GDM1 (cell line): Measurements from ENCODE around the gene CD33.
A peak's percentile ranks its signal among the peaks of the same experiment; 100 is the strongest.

Source experiments
- DNase-seq: peaks from one replicate; lab custom pipeline; 2025; lab: John Stamatoyannopoulos, UW

CD33 gene

DNA sequence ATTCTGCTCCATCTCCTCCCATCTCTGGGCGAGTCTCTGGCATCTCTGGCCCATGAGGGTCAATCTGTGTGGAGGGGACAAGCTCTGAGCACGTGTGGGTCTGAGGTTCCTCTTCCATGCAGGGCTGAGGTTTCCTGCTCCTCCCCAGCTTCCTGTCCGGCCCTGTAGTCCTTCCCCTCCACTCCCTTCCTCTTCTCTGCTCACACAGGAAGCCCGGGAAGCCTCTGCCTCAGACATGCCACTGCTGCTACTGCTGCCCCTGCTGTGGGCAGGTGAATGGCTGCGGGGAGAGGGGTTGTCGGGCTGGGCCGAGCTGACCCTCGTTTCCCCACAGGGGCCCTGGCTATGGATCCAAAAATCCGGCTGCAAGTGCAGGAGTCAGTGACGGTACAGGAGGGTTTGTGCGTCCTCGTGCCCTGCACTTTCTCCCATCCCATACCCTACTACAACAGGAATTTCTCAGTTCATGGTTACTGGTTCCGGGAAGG lies 14.0 kb upstream of the CD33 start:
- peak; percentile 68 for DNase-seq

DNA sequence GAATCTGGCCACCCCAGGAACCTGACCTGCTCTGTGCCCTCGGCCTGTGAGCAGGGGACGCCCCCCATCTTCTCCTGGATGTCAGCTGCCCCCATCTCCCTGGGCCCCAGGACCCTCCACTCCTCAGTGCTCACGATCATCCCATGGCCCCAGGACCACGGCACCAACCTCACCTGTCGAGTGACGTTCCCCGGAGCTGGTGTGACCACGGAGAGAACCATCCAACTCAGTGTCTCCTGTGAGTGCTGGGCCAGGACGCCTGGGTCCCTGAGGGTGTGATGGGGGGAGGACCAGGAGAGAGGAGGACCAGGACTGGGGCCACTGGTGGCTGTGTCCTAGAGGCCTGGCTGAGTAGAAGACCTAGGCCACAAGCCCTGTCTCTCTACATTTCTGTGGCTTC lies 13.0 kb upstream of the CD33 start:
- DNase-seq = no peak

DNA sequence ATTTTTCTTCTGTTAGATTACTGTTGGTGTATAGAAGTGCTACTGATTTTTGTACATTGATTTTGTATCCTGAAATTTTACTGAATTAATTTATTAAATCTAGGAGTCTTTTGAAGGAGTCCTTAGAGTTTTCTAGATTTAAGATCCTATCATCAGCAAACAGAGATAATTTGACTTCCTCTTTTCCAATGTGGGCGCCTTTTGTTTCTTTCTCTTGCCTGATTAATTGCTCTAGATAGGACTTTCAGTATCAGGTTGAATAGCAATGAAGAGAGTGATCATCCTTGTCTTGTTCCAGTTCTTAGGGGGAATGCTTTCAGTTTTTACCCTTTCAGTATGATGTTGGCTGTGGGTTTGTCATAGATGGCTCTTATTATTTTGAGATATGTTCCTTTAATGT lies 5.6 kb upstream of the CD33 start:
- no peak for DNase-seq

DNA sequence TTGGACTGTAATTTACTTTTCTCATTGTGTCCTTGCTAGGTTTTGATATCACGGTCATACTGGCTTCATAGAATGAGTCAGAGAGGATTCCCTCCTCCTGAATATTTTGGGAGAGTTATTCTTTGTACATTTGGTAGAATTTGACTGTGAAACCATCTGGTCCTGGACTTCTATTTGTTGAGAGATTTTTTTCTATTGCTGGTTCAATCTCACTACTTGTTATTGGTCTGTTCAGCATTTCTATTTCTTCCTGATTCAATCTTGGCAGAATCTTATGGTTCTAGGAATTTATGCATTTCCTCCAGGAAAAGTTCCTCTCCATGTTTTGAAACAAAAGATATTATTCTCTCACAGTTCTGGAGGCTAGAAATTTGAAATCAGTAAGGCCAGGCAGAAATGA lies 4.9 kb upstream of the CD33 start:
- no peak for DNase-seq

DNA sequence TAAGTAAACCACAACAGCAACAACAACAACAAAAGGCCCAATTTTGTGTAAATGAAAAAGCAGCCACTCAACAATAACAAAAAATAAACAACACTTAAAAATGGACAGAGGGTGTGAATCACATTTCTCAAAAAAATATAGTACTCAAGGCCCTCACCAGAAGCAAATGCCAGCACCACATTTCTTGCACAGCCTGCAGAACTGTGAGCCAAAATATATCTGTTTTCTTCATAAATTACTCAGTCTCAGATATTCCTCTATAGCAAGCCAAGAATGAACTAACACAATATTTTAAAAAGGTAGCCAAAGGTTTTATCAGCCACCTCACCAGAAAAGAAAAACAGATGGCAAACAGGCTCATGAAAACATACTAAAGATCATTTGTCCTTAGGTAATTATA lies 3.9 kb upstream of the CD33 start:
- no peak for DNase-seq

DNA sequence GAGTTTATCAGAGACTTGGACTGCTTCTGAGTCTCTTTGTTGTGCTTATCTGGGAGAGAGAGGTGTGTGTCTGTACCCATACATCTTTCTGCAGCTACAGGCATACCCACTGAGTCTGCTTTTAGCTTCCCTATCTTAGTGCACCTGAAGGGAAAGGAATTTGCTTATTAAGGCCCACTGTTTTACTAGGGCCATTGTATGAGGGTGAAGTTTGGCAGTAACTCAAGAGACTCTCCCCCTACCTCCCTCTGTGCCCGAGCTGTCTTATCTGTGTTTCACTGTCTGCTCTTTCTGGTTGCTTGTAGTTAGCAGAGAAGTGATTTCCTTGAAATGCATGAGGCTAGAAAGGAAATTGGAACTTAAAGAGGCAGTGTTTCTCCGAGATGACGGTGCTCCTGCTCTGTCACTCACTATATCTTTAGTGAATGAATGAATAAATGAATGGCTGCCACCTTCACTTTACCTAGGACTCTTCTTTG lies 678 bp upstream of the CD33 start:
- DNase-seq = no peak

DNA sequence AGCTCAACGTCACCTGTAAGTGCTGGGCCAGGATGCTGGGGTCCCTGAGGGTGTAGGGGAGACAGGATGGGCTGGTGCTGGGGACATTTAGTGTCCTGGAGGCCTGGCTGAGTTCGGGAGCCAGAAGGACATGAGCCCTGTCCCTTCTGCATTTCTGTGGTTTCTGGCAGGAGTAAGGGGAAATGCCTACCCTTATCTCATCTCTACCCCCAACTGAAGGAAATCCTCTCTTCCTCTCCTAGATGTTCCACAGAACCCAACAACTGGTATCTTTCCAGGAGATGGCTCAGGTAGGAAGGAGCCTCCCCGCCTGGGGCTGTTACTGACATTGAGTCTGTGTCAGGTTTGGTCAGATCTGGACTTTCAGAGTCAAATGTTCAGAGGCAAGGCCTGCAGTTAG lies 1.2 kb downstream of the CD33 start:
- DNase-seq = peak; percentile 63

DNA sequence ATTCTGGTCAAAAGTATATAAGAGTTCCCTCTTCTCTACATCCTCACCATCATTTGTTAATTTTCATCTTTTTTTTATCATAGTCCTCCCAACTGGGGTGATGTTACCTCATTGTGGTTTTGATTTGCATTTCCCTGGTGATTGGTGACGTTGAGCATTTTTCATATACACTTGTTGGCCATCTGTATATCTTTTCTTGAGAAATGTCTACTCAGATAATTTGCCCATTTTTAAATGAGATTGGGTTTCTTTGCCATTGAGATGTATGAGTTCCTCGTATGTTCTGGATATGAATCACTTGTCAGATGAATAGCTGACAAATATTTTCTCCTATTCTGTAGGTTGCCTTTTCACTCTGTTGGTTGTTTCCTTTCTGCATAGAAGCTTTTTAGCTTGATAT lies 2.4 kb downstream of the CD33 start:
- DNase-seq = no peak

DNA sequence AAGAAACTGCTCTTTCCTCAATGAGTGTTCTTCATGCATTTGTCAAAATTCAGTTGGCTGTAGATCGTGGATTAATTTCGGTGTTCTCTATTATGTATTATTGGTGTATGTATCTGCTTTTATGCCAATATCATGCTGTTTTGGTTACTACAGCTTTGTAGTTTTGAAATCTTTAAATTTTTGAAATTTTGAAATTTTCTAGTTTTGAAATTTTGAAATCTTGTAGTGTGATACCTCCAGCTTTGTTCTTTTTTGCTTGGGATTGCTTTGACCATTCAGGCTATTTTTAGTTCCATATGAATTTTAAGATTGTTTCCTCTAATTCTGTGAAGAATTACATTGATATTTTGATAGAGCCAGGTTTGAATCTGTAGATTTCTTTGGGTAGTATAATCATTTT lies 3.1 kb downstream of the CD33 start:
- no peak for DNase-seq

DNA sequence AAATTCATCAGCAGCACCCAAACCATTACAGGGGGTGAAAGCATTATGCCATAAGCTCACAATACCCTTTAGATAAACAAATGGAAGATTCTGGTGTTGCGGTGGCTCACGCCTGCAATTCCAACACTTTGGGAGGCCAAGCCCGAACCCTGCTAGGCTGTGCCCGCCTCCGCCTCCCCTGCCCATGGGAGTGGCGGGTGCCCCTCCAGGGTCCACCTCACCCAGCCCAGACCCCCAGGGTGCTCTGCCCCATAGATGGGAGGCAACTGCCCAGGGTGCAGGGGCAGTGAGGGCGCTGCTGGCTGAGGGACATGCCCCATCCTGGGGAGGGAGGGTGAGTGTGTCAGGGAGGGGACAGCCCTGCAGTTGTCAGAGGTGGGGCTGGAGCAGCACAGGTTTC lies 16.0 kb downstream of the CD33 start:
- DNase-seq = no peak

DNA sequence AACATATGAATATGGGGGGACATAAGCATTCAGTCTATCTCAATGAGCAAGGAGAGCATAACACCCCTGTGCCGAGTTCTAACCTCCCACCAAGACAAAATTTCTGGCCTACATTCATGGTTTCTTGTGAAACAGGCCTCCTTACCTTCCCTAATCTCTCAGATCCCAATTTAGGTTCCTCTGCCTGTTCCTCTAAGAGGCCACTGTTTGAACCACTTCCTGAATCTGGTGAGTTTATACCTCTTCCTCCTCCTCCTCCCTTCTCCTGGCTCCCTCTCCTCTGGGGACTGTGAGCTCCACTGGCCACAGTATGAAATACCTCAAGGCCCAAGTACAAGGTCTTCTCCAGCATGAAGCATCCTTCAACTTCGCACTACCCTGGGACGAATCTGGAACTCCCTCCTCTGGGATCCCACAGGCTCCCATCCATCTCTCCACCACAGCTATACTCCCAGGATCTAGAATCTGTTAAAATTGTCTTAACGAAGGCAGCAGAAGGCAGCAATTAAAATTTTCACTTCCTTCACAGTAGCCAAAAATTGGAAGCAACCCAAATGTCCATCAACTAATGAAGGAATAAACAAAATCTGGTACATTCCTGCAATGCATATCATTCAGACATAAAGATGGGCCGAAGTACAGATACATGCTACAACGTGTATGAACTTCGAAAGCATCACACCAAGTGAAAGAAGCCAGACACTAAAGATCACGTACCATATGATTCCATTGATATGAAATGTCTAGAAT lies 18.2 kb downstream of the CD33 start:
- peak; percentile 46 for DNase-seq

DNA sequence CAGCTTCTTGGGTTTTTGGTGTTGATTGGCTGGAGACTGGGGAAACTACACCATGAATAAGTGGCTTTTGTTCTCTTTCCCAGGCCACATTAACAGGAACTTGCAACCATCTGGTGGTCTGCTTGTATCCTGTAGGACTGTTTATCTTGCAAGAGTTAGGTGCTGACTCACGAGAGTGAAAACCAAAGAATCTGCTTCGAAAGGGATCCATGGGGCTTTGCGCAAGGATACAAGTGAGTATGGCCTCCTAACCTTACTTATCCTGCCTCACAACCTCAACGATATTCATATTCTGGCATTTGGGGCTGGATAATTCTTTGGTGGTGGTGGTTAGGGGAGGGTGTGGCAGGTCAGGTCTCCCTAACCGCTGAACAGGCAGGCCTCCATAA lies 21.3 kb downstream of the CD33 start:
- DNase-seq = peak; percentile 91

DNA sequence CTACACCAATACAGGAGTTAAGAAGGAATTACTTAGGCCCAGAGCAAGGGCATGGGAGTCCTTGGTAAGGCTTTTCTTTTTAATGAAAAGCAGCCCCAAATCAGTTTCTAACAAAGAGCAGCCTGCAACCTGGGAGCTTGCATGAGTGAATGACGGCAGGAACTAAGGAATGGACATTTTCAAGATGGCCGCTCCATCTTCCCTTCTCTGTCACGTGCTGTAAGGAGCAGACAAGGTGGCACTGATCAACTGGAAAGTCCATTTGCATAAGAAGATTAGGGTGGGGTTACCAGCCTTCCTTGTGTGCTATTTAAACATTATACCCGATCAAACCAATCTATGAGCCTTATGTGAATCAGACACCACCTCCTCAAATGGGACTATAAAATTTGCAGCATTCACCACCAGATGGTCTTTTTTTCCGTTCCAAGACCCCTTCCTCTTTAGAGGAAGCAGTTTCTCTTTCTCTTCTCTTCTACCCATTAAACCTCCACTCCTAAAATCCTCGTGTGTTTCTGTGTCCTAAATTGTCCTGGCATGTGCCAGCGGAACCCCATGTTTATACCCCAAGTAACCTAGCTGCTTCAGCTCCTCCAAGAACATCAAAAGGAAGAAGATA lies 23.2 kb downstream of the CD33 start:
- DNase-seq = no peak

DNA sequence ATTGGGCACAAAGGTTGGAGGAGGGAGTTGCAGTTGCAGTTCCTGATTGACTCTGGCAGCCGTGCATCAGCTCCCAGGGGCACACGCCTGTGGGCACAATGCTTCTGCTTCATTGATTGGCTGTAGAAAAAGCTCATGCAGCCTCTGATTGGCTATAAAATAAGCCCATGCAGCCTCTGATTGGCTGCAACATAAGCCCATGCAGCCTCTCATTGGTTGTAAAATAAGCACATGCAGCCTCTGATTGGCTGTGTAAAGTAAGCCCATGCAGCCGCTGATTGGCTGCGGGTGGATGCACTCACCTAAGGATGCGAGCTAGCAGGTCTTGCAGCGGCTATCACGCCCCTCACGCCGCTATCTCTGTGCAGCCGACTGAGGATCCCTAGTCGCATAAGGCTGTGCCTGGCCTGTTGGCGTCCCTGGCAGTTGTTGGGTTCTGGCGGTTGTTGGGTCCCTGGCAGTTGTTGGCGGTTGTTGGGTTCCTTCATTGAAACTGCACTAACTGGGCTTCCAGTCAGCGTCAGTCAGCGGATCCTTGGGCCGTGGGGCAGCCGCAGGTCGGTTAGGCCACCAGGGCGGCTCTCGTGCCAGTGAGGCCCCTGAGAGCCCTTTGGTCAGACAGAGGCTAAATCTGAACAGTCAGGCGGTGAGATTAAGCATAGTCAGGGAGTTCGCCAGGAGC lies 26.0 kb downstream of the CD33 start, which contains the start of gene SIGLECL1:
Gene SIGLECL1 (plus strand): TSS at position 295 of the 682 bp plus-strand sequence. CDS start 12,993 bp downstream, outside the sequence.
- DNase-seq = no peak

DNA sequence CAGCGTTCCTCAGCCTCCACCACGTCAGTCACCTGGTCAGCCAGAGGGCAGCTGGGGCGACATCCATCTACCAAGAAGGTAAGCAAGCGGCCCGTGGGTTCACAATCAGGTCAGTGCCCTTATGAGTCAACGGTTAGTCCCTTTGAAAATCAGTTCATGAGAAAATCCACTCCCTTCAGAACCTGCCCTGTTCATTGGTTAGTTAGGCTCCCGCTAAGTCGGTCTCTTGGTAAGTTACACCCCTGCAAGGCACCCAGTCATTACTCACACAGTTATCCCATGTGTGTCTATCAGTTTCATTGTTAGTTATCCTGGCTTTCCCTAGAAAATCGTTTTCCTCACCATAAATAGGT lies 26.6 kb downstream of the CD33 start:
- DNase-seq = no peak

DNA sequence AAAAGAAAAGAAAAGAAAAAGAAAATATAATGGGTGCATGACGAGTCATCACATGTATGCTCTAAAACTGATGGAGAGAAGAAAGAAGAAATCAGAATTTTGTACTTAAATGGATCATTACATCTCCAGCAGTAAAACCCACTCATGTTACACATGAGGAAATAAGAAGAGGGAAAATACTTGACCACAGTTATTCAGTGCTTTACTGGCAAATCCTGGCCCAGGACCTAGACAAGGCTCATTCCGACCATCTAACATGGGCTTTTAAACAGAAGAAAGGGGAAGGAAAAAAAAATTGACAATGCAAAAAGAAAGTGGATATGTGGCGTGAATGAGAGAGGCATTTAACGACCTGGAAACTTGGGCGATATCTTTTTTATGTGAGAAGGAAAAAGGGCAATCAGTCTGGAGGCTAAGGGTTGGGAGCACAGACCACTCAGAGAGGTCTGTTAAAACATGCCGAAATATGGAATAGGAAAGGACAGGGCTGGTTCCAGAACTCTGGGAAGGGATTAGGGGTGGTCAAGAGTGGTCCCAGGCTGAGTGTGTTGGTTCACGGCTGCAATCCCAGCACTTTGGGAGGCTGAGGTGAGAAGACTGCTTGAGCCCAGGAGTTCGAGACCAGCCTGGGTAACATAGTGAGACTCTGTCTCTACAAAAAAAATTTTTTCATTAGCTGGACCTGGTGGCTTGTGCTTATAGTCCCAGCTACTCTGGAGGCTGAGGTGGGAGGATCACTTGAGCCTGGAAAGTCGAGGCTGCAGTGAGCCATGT lies 27.6 kb downstream of the CD33 start:
- no peak for DNase-seq

DNA sequence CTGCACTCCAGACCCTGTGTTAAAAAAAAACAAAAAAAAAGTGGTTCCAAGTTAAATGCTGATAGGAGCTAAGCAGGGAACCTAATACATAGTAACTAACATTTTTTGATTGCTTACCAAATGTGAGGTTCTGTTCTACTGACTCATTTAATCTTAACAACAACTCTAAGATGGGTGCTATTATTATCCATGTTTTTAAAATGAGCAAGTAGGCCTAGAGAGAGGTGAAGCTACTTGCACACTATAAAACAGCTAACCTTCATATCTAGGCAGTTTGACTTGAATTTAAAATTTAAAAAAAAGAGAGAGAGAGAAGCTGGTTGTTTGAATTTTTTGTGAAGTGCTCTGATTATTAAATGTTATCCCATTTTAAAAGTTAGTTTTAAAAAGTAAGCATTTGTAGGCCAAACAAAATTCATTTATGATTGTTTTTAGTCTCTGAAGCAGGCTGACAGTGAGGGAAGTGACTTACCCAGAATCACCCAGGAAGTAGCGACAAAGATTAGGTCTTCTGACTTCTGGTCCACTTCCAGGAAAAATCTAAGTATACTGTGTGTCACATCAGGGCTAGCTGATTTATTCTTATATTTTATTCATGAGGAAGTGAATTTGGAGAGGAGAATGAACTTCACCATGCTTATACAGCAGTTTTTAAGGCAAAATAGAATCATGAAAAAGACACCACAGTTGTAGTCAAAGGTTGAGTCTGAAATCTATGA lies 28.4 kb downstream of the CD33 start:
- no peak for DNase-seq

DNA sequence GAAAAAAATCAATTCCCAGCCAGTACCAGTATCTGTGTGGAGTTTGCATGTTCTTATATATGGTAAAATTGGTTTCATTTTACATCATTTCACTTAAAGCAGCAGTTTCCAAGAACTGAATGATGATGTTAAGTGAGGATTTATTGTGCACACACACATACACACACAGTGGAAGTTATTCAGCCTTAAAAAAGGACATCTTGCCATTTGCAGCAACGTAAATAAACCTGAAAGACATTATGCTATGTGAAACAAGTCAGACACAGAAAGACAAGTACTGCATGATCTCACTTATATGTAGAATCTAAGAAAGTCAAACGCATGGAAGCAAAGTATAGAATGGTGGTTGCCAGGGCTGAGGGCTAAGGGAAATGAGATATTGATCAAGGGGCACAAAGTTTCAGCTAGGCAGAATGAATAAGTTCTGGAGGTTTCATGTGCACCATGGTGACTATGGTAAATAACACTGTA lies 31.3 kb downstream of the CD33 start:
- DNase-seq = no peak

DNA sequence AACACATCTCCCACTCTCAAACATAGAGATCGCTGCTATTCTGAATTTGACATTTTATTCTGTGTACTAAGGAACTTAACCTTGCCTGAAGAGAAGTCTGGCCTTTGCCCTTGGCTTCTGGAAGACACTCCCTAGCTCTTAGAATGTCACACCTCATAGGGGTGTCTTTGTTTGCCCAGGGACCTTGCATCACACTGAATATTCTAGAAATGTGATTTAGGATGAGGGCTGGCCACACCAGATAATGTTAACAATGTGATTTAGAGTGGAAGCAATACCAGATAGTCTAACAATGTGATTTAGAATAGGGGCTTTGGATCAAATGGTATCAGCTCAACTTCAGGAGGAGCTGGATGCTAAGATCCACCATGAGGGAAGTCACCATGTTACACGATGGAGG lies 32.6 kb downstream of the CD33 start:
- no peak for DNase-seq

DNA sequence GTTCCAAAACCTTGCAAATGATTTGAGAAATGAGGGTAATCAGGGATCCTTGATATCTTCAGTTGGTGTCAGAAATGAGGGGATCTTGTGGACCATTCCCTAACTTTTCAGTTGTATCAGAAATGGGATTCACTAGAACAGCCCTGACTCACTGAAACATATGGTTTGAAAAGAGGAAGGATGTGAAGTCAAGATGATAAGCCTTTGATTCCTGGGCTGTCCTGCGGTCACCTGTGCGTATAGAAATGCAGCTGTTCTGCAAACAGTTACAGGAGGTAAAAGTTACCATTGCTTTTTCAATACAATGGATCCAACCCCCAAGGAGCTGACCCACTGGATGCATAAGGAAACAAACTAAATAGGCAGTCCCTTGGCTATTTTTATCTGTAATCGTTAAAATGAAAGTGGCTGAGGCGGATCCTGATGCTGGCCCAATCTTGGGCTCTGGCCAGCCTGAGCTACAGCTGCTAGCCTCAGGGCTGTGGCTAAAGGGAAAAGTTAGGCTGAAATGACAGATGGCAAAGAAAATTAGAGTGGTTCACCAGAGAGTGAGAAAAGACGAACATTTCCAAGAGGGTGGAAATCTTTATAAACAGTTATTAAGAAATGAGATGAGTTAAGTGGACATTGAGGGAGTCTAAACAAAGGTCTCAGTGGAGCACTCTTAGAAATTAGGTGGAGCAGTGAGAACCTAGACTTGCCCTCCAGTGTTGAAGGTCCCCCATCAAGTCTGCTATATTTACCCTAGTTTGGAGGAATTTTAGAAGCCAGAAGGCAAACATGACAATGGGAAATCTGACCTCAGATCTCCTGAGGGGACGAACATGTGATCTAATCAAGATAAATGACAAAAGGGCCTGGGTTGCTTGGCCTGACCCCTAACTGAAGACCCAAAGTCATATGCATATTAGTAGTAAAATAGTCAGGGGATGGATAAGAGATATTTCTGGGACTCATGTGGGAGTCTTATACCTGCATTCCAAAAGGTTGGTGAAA lies 33.6 kb downstream of the CD33 start:
- DNase-seq = peak; percentile 64
